PC-3 (cell line): ENCODE measurements around the gene LMTK3. TPM values are rescaled to one million over a fixed set of nuclear protein-coding genes. Genes with fewer than 3 reads are reported as not detected.

Experiments
- ATAC-seq: fragments of 200-7000 bp; cut with Tn5 transposase; 2 replicates; pipeline ENCODE4 v1.9.1; 2020; ENCODE audit warnings: mild to moderate bottlenecking, moderate library complexity
- BruUV-seq: library from RNA; stranded (reverse); fragments of 400-500 nt; replicated peaks from 2 replicates; lab custom pipeline; 2021; lab: Mats Ljungman, UMichigan
- CTCF ChIA-PET: fragments of 300-600 bp; sonication (Branson Sonifier 250); formaldehyde crosslinking; loops from one replicate; lab custom pipeline; 2022; ENCODE audit warnings: antibody characterized with exemption; lab: Charles Lee
- POLR2A ChIA-PET: fragments of 300-600 bp; sonication (Branson Sonifier 250); formaldehyde crosslinking; loops from one replicate; lab custom pipeline; 2022; ENCODE audit warnings: antibody characterized with exemption; ENCODE audit not compliant: unreplicated experiment; lab: Charles Lee
- DNase-seq: peaks from one replicate; pipeline ENCODE4 v3.0.0-alpha.2; 2015
- H2AFZ ChIP-seq: fragments of 300-600 bp; sonication (generic); 2 replicates; pipeline ENCODE4 v1.6.0; 2016; ENCODE audit warnings: antibody characterized with exemption, low read length
- H3F3A ChIP-seq: fragments of 300-600 bp; sonication (generic); one replicate; pipeline ENCODE4 v1.6.0; 2017; ENCODE audit warnings: antibody characterized with exemption, low read length, control low read depth, mild to moderate bottlenecking; ENCODE audit not compliant: unreplicated experiment
- H3K27ac ChIP-seq: fragments of 300-600 bp; sonication (generic); 2 replicates; pipeline ENCODE4 v1.5.1; 2016; ENCODE audit warnings: mild to moderate bottlenecking, low read length
- H3K27me3 ChIP-seq: fragments of 300-600 bp; sonication (generic); 2 replicates; pipeline ENCODE4 v1.6.1; 2016; ENCODE audit warnings: low read length, mixed read lengths
- H3K36me3 ChIP-seq: fragments of 300-600 bp; sonication (generic); 2 replicates; pipeline ENCODE4 v1.6.1; 2016; ENCODE audit warnings: low read depth, mixed run types, low read length, mixed read lengths
- H3K4me1 ChIP-seq: fragments of 300-600 bp; sonication (generic); 2 replicates; pipeline ENCODE4 v1.5.1; 2016; ENCODE audit warnings: low read length; ENCODE audit not compliant: insufficient read depth
- H3K4me2 ChIP-seq: fragments of 300-600 bp; sonication (generic); 2 replicates; pipeline ENCODE4 v1.6.0; 2016; ENCODE audit warnings: low read length
- H3K4me3 ChIP-seq: fragments of 300-600 bp; sonication (generic); 2 replicates; pipeline ENCODE4 v1.5.1; 2016; ENCODE audit warnings: mild to moderate bottlenecking, low read length, mixed read lengths
- H3K79me2 ChIP-seq: fragments of 300-600 bp; sonication (generic); 2 replicates; pipeline ENCODE4 v1.6.1; 2017; ENCODE audit warnings: low read length, mixed read lengths
- H3K9ac ChIP-seq: fragments of 300-600 bp; sonication (generic); 2 replicates; pipeline ENCODE4 v1.6.0; 2016; ENCODE audit warnings: mild to moderate bottlenecking, low read length
- H3K9me2 ChIP-seq: fragments of 300-600 bp; sonication (generic); replicated peaks from 2 replicates; pipeline ENCODE4 v1.6.1; 2016; ENCODE audit warnings: mixed run types, low read length, mixed read lengths
- H3K9me3 ChIP-seq: fragments of 300-600 bp; sonication (generic); 2 replicates; pipeline ENCODE4 v1.6.1; 2016; ENCODE audit warnings: low read length, mixed read lengths
- H4K20me1 ChIP-seq: fragments of 300-600 bp; sonication (generic); 2 replicates; pipeline ENCODE4 v1.6.1; 2016; ENCODE audit warnings: low read length, mixed read lengths
- CTCF ChIP-seq: fragments of 300-600 bp; sonication (generic); conservative IDR thresholded peaks from 2 replicates; pipeline ENCODE4 v1.5.1; 2017; ENCODE audit warnings: antibody characterized with exemption, low read depth, mild to moderate bottlenecking, low read length
- EZH2 ChIP-seq: fragments of 300-600 bp; sonication (generic); IDR thresholded peaks from one replicate; pipeline ENCODE4 v1.6.1; 2017; ENCODE audit warnings: antibody characterized with exemption, mild to moderate bottlenecking, low read length; ENCODE audit not compliant: unreplicated experiment
- EZH2phosphoT487 ChIP-seq: fragments of 300-600 bp; sonication (generic); IDR thresholded peaks from 2 replicates; pipeline ENCODE4 v1.6.1; 2018; ENCODE audit warnings: mild to moderate bottlenecking, antibody characterized with exemption, low read length, borderline replicate concordance
- intact Hi-C: fragments of 100-400 bp; cut with micrococcal nuclease; formaldehyde crosslinking; loops from 2 replicates; pipeline ENCODE4 v1.9.0; 2023
- total RNA-seq: library from RNA; depleted of rRNA; stranded (reverse); fragments of >200 nt; gene quantifications from 2 replicates; pipeline ENCODE4 v1.2.3, GENCODE V29; 2014

LMTK3 gene
- total RNA-seq, 1 experiment from 2014 or later, result 4.8 TPM

- no TSS peak for BruUV-seq
- no peak overlapping the region for H3K9ac ChIP-seq
- H3K79me2 ChIP-seq, result no peaks in the 10 kb centered on the region
- POLR2A ChIA-PET, result interaction anchor here (0.6 kb wide), 1 partner anchor 1699 kb away, joined by 3 read pairs; no protein-coding TSS in a partner anchor
- no peak overlapping the region for H3K4me2 ChIP-seq
- H3K4me3 ChIP-seq, result no peak overlapping the region
- intact Hi-C loops, result no loop called here
- peaks cover 14% of the 10 kb centered on the region for H3K4me1 ChIP-seq
- no peaks in the 10 kb centered on the region for H3K9me3 ChIP-seq
- H3K9me2 ChIP-seq, result no peaks in the 10 kb centered on the region
- DNase-seq, result no peak
- no peak overlapping the region for H2AFZ ChIP-seq
- TF ChIP-seq EZH2, result no peak
- TF ChIP-seq CTCF, result no peak
- TF ChIP-seq EZH2phosphoT487, result no peak
- H3K36me3 ChIP-seq, result no peaks in the 10 kb centered on the region
- no peaks in the 10 kb centered on the region for H3F3A ChIP-seq
- CTCF ChIA-PET, result no interaction called here
- ATAC-seq, result no peak
- H4K20me1 ChIP-seq, result no peaks in the 10 kb centered on the region
- no peak overlapping the region for H3K27ac ChIP-seq
- H3K27me3 ChIP-seq, result no peaks in the 10 kb centered on the region
Observed at GRCh38 chr19:48560095-48560530, 48.5 kb upstream of the LMTK3 start.

GRCh38 chr19:48558018-48558684 lies 46.5 kb upstream of the LMTK3 start:
- no peaks in the 10 kb centered on the region for H3K36me3 ChIP-seq
- ATAC-seq (peak; percentile 87), DNase-seq (peak; percentile 75)
- no peaks in the 10 kb centered on the region for H3F3A ChIP-seq
- peak overlapping the region; percentile 53 for H3K27ac ChIP-seq
- intact Hi-C loops, result no loop called here
- CTCF ChIA-PET, result interaction anchor here (0.5 kb wide), 1 partner anchor 52 kb away, joined by 6 read pairs; no protein-coding TSS in a partner anchor
- H3K4me2 ChIP-seq, result peak overlapping the region; percentile 57
- H3K4me1 ChIP-seq, result peaks cover 21% of the 10 kb centered on the region
- no peak for TF ChIP-seq CTCF
- no peak for TF ChIP-seq EZH2phosphoT487
- no peak for TF ChIP-seq EZH2
- no peaks in the 10 kb centered on the region for H3K27me3 ChIP-seq
- POLR2A ChIA-PET, result interaction anchor here (0.5 to 0.9 kb wide), 2 partner anchors 10 to 65 kb away, joined by 4 to 6 read pairs; no protein-coding TSS in a partner anchor
- H4K20me1 ChIP-seq, result no peaks in the 10 kb centered on the region
- no peak overlapping the region for H3K9ac ChIP-seq
- no peaks in the 10 kb centered on the region for H3K79me2 ChIP-seq
- peak overlapping the region; percentile 38; the same call in 1 of the 2 replicates for H3K4me3 ChIP-seq
- peak overlapping the region; percentile 80 for H2AFZ ChIP-seq
- no peaks in the 10 kb centered on the region for H3K9me3 ChIP-seq
- no peaks in the 10 kb centered on the region for H3K9me2 ChIP-seq
- no TSS peak for BruUV-seq

GRCh38 chr19:48556825-48557224 lies 45.2 kb upstream of the LMTK3 start:
- Histone ChIP-seq H3K79me2 (no peaks in the 10 kb centered on the region), H3K4me2 (no peak overlapping the region), H3K9me3 (no peaks in the 10 kb centered on the region), H3K27me3 (no peaks in the 10 kb centered on the region), H3K9me2 (no peaks in the 10 kb centered on the region), H2AFZ (no peak overlapping the region), H3K4me3 (no peak overlapping the region), H3K27ac (peak overlapping the region; percentile 62), H3K4me1 (peaks cover 32% of the 10 kb centered on the region), H3F3A (no peaks in the 10 kb centered on the region), H3K9ac (no peak overlapping the region), H4K20me1 (no peaks in the 10 kb centered on the region), H3K36me3 (no peaks in the 10 kb centered on the region)
- ATAC-seq (no peak), DNase-seq (no peak)
- POLR2A ChIA-PET, result no interaction called here
- intact Hi-C loops, result no loop called here
- no TSS peak for BruUV-seq
- CTCF ChIA-PET, result no interaction called here
- TF ChIP-seq EZH2, result no peak
- no peak for TF ChIP-seq CTCF
- no peak for TF ChIP-seq EZH2phosphoT487
